ENCODE measurements around the gene CFAP90. TPM values are rescaled to one million over a fixed set of nuclear protein-coding genes. Genes with fewer than 3 reads are reported as not detected.

CFAP90 gene
- polyA plus RNA-seq, 1 donor: 0.75 TPM

DNA sequence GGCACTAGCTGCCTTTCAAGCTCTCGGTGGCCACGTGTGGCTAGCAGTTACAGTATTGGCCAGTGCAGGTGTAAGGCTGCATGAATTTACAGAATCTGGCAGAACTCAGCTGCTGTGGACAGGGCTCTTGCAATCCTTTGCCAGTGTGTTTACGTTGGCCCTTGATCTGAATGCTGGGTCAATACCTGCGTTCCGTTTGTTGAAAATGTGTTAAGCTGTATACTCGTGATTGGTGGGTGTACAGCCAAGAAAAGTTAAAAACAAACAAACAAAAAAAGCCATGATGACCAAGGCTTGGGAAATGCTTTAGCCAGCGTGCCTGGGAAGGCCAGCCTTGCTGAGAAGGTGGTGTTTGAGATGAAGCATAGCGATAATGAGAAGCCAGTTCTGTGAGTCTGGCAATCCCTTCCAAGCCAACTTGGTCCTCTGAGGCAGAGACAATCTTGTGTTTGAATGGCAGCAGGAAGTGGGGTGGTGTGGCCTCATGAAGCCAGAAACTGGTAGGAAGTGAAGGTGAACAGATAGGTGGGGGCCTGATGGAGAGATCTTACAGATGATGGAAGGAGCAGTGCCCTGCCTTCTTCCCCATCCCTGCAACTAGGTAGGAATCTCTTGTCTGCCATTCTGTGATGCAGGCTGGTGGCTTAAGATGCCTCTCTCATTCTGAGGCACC, 820 bp upstream of the CFAP90 start:
- Histone ChIP-seq H3K4me3 (ENCODE audit: low read length) (no peak overlapping the region), H3K27ac (ENCODE audit: low read length) (no peak overlapping the region), H3K27me3 (ENCODE audit: control insufficient read depth, insufficient read depth, low read length) (peaks cover 26% of the 10 kb centered on the region), H3K9me3 (ENCODE audit: control insufficient read depth, low read depth, low read length) (peaks cover 3% of the 10 kb centered on the region), H3K4me1 (ENCODE audit: control insufficient read depth, insufficient read depth, low read length) (peaks cover 3% of the 10 kb centered on the region), H3K36me3 (ENCODE audit: control insufficient read depth, insufficient read depth, low read length) (no peaks in the 10 kb centered on the region)
- WGBS (ENCODE audit: insufficient coverage, low lambda C conversion rate): 78% methylated on average over 3 of the region's 8 CpGs
- no peak for DNase-seq

DNA sequence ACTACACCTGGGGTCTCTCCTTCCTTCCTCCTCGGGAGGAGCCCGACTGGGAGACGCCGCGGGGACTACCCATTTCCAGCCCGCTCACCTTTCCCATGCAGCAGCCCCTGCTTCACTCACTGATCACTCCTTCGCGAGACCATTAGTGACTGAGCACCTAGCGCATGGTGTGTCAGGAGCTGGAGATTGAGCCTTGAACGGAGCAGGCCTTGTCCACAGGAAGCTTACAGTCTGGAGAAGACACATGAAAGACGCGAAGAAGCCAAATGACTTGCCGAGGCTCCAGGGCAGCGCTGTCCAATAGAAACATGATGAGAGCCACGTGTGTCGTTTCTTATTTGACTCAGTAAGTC, 283 bp upstream of the CFAP90 start:
- Histone ChIP-seq H3K4me1 (ENCODE audit: control insufficient read depth, insufficient read depth, low read length) (peaks cover 3% of the 10 kb centered on the region), H3K27ac (ENCODE audit: low read length) (no peak overlapping the region), H3K4me3 (ENCODE audit: low read length) (peak overlapping the region; percentile 30), H3K27me3 (ENCODE audit: control insufficient read depth, insufficient read depth, low read length) (peaks cover 26% of the 10 kb centered on the region), H3K36me3 (ENCODE audit: control insufficient read depth, insufficient read depth, low read length) (no peaks in the 10 kb centered on the region), H3K9me3 (ENCODE audit: control insufficient read depth, low read depth, low read length) (peaks cover 3% of the 10 kb centered on the region)
- DNase-seq: no peak
- WGBS (ENCODE audit: insufficient coverage, low lambda C conversion rate): no CpG with 5 or more reads among the region's 16 CpGs

DNA sequence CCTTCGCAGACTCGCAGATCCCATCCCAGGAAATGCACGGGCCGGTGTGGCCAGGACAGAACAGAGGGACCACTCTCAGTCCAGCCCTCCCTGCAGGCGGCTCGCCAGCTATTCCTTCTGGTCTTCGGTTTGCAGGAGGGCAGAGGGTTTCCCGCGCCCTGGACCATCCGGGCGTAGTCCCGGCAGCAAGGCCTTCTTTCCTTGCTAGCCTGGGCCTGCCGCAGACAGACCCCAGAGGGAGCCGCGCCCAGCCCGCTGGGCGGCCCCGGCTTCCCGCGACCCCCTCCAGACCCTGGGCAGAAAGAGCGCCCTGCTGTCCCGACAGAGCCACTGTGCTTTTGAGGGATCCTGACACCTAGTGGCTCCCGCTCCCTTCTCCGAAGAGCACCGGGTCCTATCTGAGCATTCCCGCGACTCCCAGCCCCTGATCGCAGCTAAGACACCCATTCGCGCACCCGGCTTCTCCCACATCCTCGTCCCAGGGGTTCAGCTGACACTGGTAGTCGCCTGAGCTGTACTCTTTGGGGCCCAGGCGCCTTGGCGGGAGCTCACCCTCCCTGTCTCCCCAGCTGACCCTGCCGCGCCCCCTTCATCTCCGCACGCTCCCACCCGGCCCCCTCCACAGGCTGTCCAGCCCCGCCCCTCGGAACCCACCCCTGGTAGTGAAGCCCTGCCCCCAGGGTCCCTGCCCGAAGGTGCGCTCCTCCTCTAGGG, 1.1 kb downstream of the CFAP90 start:
- Histone ChIP-seq H3K9me3 (ENCODE audit: control insufficient read depth, low read depth, low read length) (peaks cover 3% of the 10 kb centered on the region), H3K4me1 (ENCODE audit: control insufficient read depth, insufficient read depth, low read length) (peaks cover 3% of the 10 kb centered on the region), H3K36me3 (ENCODE audit: control insufficient read depth, insufficient read depth, low read length) (no peaks in the 10 kb centered on the region), H3K27ac (ENCODE audit: low read length) (no peak overlapping the region), H3K27me3 (ENCODE audit: control insufficient read depth, insufficient read depth, low read length) (peaks cover 26% of the 10 kb centered on the region), H3K4me3 (ENCODE audit: low read length) (peak overlapping the region; percentile 15)
- WGBS (ENCODE audit: insufficient coverage, low lambda C conversion rate): no CpG with 5 or more reads among the region's 44 CpGs
- DNase-seq: peak in 1 of 2 donors; percentile 32

DNA sequence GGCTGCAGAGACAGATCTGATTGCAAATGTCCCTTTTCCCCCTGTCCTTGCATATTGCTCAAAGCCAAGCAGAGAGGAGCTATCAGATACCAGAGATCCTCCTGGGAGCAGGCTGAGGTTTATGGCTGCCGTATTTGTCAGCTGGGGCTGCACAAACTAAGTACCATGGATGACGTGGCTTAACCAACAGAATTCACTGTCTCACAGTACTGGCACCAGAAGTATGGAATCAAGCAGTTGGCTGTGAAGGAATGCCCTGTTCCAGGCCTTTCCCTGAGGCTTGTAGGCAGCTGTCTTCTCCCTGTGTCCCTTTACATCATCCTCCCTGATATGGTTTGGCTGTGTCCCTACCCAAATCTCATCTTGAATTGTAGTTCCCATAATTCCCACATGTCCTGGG, 2.6 kb downstream of the CFAP90 start:
- H3K4me1 ChIP-seq (ENCODE audit: control insufficient read depth, insufficient read depth, low read length): peaks cover 3% of the 10 kb centered on the region
- no peak overlapping the region for H3K27ac ChIP-seq (ENCODE audit: low read length)
- peaks cover 3% of the 10 kb centered on the region for H3K9me3 ChIP-seq (ENCODE audit: control insufficient read depth, low read depth, low read length)
- peaks cover 28% of the 10 kb centered on the region for H3K27me3 ChIP-seq (ENCODE audit: control insufficient read depth, insufficient read depth, low read length)
- WGBS (ENCODE audit: insufficient coverage, low lambda C conversion rate): no CpG with 5 or more reads among the region's 2 CpGs
- no peaks in the 10 kb centered on the region for H3K36me3 ChIP-seq (ENCODE audit: control insufficient read depth, insufficient read depth, low read length)
- DNase-seq: no peak
- no peak overlapping the region for H3K4me3 ChIP-seq (ENCODE audit: low read length)

DNA sequence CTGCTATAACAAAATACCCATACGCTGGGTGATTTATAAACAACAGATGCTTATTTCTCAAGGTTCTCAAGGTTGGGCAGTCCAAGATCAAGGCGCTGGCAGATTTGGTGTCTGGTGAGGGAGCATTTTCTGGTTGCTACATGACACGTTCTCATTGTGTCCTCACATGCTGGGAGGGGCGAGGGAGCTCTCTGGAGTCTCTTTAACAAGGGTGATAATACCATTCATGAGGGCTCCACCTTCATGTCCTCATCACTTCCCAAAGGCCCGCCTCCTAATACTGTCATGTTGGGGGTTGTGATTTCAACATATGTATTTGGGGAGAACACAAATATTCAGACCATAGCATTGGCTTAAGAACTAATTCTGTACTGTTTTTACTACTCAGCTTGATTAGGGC, 4.6 kb downstream of the CFAP90 start:
- Histone ChIP-seq H3K4me3 (ENCODE audit: low read length) (no peak overlapping the region), H3K4me1 (ENCODE audit: control insufficient read depth, insufficient read depth, low read length) (peaks cover 3% of the 10 kb centered on the region), H3K27me3 (ENCODE audit: control insufficient read depth, insufficient read depth, low read length) (peaks cover 25% of the 10 kb centered on the region), H3K9me3 (ENCODE audit: control insufficient read depth, low read depth, low read length) (peaks cover 3% of the 10 kb centered on the region), H3K36me3 (ENCODE audit: control insufficient read depth, insufficient read depth, low read length) (no peaks in the 10 kb centered on the region), H3K27ac (ENCODE audit: low read length) (no peak overlapping the region)
- no peak for DNase-seq
- no CpG with 5 or more reads among the region's 5 CpGs for WGBS (ENCODE audit: insufficient coverage, low lambda C conversion rate)

DNA sequence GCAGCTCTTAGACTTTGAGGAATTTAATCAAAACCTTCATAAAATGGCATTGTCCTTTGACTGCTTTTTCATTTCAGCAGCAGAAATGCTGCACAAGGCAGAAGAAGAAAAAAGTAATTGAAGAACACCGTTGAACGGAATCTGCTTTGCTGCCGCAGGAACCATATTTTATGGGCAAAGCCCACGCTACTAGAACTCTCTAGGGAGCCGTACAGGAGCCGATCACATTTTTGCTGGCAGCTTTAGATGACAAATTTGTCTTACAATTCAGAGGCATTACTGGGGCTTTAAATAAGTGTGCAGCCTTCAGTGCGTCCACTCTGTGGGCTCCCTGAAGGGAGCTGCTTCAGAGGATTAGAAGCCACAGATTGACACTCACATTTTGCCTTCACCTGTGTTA, 5.4 kb downstream of the CFAP90 start:
- Histone ChIP-seq H3K36me3 (ENCODE audit: control insufficient read depth, insufficient read depth, low read length) (no peaks in the 10 kb centered on the region), H3K4me1 (ENCODE audit: control insufficient read depth, insufficient read depth, low read length) (peaks cover 3% of the 10 kb centered on the region), H3K27me3 (ENCODE audit: control insufficient read depth, insufficient read depth, low read length) (peaks cover 25% of the 10 kb centered on the region), H3K4me3 (ENCODE audit: low read length) (no peak overlapping the region), H3K27ac (ENCODE audit: low read length) (no peak overlapping the region), H3K9me3 (ENCODE audit: control insufficient read depth, low read depth, low read length) (no peaks in the 10 kb centered on the region)
- no CpG with 5 or more reads among the region's 7 CpGs for WGBS (ENCODE audit: insufficient coverage, low lambda C conversion rate)
- DNase-seq: no peak

DNA sequence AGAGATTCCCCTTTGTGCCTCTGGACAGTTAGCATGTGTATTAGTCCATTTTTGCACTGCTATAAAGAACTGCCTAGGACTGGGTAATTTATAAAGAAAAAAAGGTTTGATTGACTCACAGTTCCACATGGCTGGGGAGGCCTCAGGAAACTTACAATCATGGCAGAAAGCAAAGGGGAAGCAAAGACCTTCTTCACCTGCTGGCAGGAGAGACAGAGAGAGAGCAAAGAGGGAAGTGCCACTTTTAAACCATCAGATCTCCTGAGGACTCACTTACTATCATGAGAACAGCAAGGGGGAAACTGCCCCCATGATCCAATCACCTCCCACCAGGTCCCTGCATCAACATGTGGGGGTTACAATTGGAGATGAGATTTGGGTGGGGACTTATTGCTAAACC, 6.0 kb downstream of the CFAP90 start:
- Histone ChIP-seq H3K4me1 (ENCODE audit: control insufficient read depth, insufficient read depth, low read length) (peaks cover 2% of the 10 kb centered on the region), H3K27me3 (ENCODE audit: control insufficient read depth, insufficient read depth, low read length) (peaks cover 24% of the 10 kb centered on the region), H3K4me3 (ENCODE audit: low read length) (no peak overlapping the region), H3K27ac (ENCODE audit: low read length) (no peak overlapping the region), H3K36me3 (ENCODE audit: control insufficient read depth, insufficient read depth, low read length) (no peaks in the 10 kb centered on the region), H3K9me3 (ENCODE audit: control insufficient read depth, low read depth, low read length) (no peaks in the 10 kb centered on the region)
- no peak for DNase-seq

DNA sequence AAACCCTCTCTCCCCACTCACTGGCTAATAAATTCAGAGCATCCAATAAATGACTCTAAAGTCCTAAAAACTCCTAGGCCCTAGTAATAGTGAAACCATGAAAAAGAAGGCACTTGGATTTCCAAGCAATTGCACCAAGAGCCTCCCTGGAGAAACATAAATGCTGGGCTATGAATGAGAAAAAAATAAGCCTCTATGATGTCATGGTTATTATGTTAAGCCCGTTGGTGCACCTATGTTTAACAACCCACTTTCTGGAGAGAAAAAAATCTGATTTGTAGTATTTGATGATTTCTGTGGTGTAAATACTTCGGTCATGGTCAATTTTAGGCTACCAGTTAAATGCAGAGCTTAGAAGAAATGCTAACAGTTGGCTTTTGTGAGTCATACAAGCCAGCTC, 8.4 kb downstream of the CFAP90 start:
- WGBS (ENCODE audit: insufficient coverage, low lambda C conversion rate): 60% methylated on average over 1 of the region's 2 CpGs
- Histone ChIP-seq H3K36me3 (ENCODE audit: control insufficient read depth, insufficient read depth, low read length) (no peaks in the 10 kb centered on the region), H3K4me3 (ENCODE audit: low read length) (no peak overlapping the region), H3K9me3 (ENCODE audit: control insufficient read depth, low read depth, low read length) (no peaks in the 10 kb centered on the region), H3K27me3 (ENCODE audit: control insufficient read depth, insufficient read depth, low read length) (peaks cover 4% of the 10 kb centered on the region), H3K4me1 (ENCODE audit: control insufficient read depth, insufficient read depth, low read length) (no peaks in the 10 kb centered on the region), H3K27ac (ENCODE audit: low read length) (no peak overlapping the region)
- DNase-seq: no peak

DNA sequence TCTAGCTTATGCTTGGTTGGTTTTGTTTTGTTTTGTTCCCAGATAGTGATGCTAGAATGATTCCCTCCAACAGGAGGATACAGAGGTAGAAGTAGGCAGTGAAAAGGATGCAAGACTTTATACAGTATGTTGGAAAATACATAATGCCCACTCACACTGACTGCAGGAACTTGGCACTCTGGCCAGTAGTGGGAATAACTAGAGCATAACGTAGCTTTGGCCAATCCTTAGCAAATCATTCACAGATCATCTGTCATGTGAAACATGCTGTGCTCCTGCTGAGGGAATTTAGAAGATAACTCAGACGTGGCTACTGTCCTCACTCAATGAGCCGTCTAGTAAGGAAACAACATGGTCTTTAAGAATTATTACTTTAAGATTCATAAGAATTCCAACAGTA, 13.5 kb downstream of the CFAP90 start:
- no CpG with 5 or more reads among the region's 3 CpGs for WGBS (ENCODE audit: insufficient coverage, low lambda C conversion rate)
- Histone ChIP-seq H3K4me1 (ENCODE audit: control insufficient read depth, insufficient read depth, low read length) (no peaks in the 10 kb centered on the region), H3K27ac (ENCODE audit: low read length) (no peak overlapping the region), H3K36me3 (ENCODE audit: control insufficient read depth, insufficient read depth, low read length) (no peaks in the 10 kb centered on the region), H3K9me3 (ENCODE audit: control insufficient read depth, low read depth, low read length) (no peaks in the 10 kb centered on the region), H3K4me3 (ENCODE audit: low read length) (no peak overlapping the region), H3K27me3 (ENCODE audit: control insufficient read depth, insufficient read depth, low read length) (no peaks in the 10 kb centered on the region)
- DNase-seq: peak in 1 of 2 donors; percentile 21

DNA sequence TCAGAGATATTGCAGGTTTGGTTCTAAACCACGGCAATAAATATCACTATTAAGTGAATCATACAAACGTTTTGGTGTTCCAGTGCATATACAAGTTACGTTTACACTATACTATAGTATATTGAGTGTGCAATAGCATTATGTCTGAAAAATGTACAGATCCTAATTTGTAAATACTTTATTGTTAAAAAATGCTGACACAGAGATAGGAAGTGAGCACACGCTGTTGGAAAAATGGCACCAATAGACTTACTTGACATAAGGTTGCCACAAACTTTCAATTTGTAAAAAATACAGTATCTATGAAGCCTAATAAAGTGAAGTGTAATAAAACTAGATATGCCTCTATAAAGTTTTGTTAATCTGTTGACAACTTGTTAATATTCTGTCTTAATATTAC, 16.0 kb downstream of the CFAP90 start:
- 94% methylated on average over 3 of the region's 4 CpGs for WGBS (ENCODE audit: insufficient coverage, low lambda C conversion rate)
- H3K27ac ChIP-seq (ENCODE audit: low read length): no peak overlapping the region
- H3K4me3 ChIP-seq (ENCODE audit: low read length): no peak overlapping the region

DNA sequence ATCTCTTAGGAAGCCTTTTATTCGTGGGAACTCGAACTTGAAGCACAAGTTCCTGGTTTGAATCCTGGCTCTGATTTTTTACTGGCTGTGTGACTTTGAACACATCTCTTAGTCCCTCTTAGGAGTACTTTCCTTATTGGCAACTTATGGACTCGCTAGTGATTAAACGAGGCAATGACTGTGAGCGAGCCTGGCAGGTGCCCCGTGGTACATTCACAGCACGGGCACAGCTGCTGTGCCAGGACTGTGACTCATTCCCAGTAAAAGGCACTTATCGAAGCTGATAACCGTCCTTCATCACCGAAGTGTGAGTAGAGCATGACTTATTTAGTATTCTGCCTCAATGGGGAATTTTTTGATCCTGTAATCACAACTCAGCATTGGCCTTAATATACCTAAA, 22.7 kb downstream of the CFAP90 start:
- Histone ChIP-seq H3K4me3 (ENCODE audit: low read length) (no peak overlapping the region), H3K36me3 (ENCODE audit: control insufficient read depth, insufficient read depth, low read length) (no peaks in the 10 kb centered on the region), H3K9me3 (ENCODE audit: control insufficient read depth, low read depth, low read length) (no peaks in the 10 kb centered on the region), H3K27me3 (ENCODE audit: control insufficient read depth, insufficient read depth, low read length) (no peaks in the 10 kb centered on the region), H3K4me1 (ENCODE audit: control insufficient read depth, insufficient read depth, low read length) (no peaks in the 10 kb centered on the region), H3K27ac (ENCODE audit: low read length) (no peak overlapping the region)
- no peak for DNase-seq
- WGBS (ENCODE audit: insufficient coverage, low lambda C conversion rate): no CpG with 5 or more reads among the region's 10 CpGs

More for the DNA sequence above, 16.0 kb downstream of the CFAP90 start:
- Histone ChIP-seq H3K36me3 (ENCODE audit: control insufficient read depth, insufficient read depth, low read length) (no peaks in the 10 kb centered on the region), H3K4me1 (ENCODE audit: control insufficient read depth, insufficient read depth, low read length) (no peaks in the 10 kb centered on the region), H3K27me3 (ENCODE audit: control insufficient read depth, insufficient read depth, low read length) (no peaks in the 10 kb centered on the region), H3K9me3 (ENCODE audit: control insufficient read depth, low read depth, low read length) (no peaks in the 10 kb centered on the region)
- no peak for DNase-seq
